Measurements from ENCODE around the gene SORCS3. TPM values are rescaled to one million over a fixed set of nuclear protein-coding genes. Genes with fewer than 3 reads are reported as not detected.

Gene SORCS3
- total RNA-seq, 1 experiment from 2014 or later: not detected

GRCh38 chr10:104980368-104980767, 339.3 kb downstream of the SORCS3 start:
- ATAC-seq (no peak), DNase-seq (ENCODE audit: low read depth, low spot score) (no peak)
- no peaks in the 10 kb centered on the region for H3K9me2 ChIP-seq (ENCODE audit: insufficient read depth)
- CTCF ChIA-PET: no interaction called here
- peaks cover 14% of the 10 kb centered on the region; the same call in 1 of the 2 replicates for H3K27me3 ChIP-seq (ENCODE audit: insufficient read depth, low read length)
- no peak for TF ChIP-seq ELF1 (IDR thresholded peaks at IDR 0.05; ENCODE audit: borderline replicate concordance, low read depth)
- no peak for TF ChIP-seq CEBPB (IDR thresholded peaks at IDR 0.05; ENCODE audit: low read depth)
- no peak for TF ChIP-seq TCF7L2 (IDR thresholded peaks at IDR 0.05; ENCODE audit: borderline replicate concordance, extremely low read depth, insufficient read depth, insufficient read length)
- no peaks in the 10 kb centered on the region for H3K4me1 ChIP-seq (ENCODE audit: control insufficient read depth in 1 of 2, insufficient read depth in 2 of 2, low read length in 2 of 2)
- intact Hi-C loops (cut with micrococcal nuclease): no loop called here
- no peaks in the 10 kb centered on the region for H4K20me1 ChIP-seq (ENCODE audit: insufficient read depth)
- no TSS peak for BruUV-seq (replicated peaks)
- POLR2A ChIA-PET: no interaction called here
- no peak overlapping the region for H3K9ac ChIP-seq (ENCODE audit: low read length)
- no peaks in the 10 kb centered on the region for H3K79me2 ChIP-seq (ENCODE audit: insufficient read depth, low read length)
- H3K9me3 ChIP-seq (ENCODE audit: control insufficient read depth in 1 of 2, insufficient read depth in 1 of 2, low read depth in 1 of 2, low read length in 2 of 2): no peaks in the 10 kb centered on the region
- no peak overlapping the region for H3K4me3 ChIP-seq (replicated peaks in 1 of 2; ENCODE audit: low read depth in 1 of 2, low read length in 2 of 2)
- RAD21 ChIA-PET (ENCODE audit: low non-redundant PET in 1 of 2, low total read pairs in 2 of 2, uncharacterized antibody in 2 of 2, unreplicated experiment in 2 of 2): no interaction called here
- H2AFZ ChIP-seq (ENCODE audit: low read depth, low read length, poor library complexity, severe bottlenecking): no peak overlapping the region
- no peak overlapping the region for H3K4me2 ChIP-seq (ENCODE audit: low read length)
- H3K27ac ChIP-seq (ENCODE audit: low read depth, low read length): no peak overlapping the region
- no peaks in the 10 kb centered on the region for H3K36me3 ChIP-seq (ENCODE audit: control insufficient read depth in 1 of 2, insufficient read depth in 2 of 2, low read length in 2 of 2)

- H3K9ac ChIP-seq (ENCODE audit: low read length): no peak overlapping the region
- BruUV-seq (replicated peaks): no TSS peak
- TF ChIP-seq POLR2AphosphoS5 (IDR thresholded peaks at IDR 0.05; ENCODE audit: low read depth, low read length): no peak
- TF ChIP-seq, protein P1, sequence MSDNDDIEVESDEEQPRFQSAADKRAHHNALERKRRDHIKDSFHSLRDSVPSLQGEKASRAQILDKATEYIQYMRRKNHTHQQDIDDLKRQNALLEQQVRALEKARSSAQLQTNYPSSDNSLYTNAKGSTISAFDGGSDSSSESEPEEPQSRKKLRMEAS (IDR thresholded peaks at IDR 0.05): no peak
- no peak for ATAC-seq
- ChIA-PET RAD21 (ENCODE audit: low non-redundant PET in 1 of 2, low total read pairs in 2 of 2, uncharacterized antibody in 2 of 2, unreplicated experiment in 2 of 2) (no interaction called here), POLR2A (no interaction called here), CTCF (no interaction called here)
- no peaks in the 10 kb centered on the region for H3K4me1 ChIP-seq (ENCODE audit: control insufficient read depth in 1 of 2, insufficient read depth in 2 of 2, low read length in 2 of 2)
- no peak overlapping the region for H3K4me2 ChIP-seq (ENCODE audit: low read length)
- H3K27ac ChIP-seq (ENCODE audit: low read depth, low read length): no peak overlapping the region
- H4K20me1 ChIP-seq (ENCODE audit: insufficient read depth): no peaks in the 10 kb centered on the region
- peaks cover 14% of the 10 kb centered on the region; the same call in 1 of the 2 replicates for H3K27me3 ChIP-seq (ENCODE audit: insufficient read depth, low read length)
- no peaks in the 10 kb centered on the region for H3K9me2 ChIP-seq (ENCODE audit: insufficient read depth)
- intact Hi-C loops (cut with micrococcal nuclease): no loop called here
- H3K9me3 ChIP-seq (ENCODE audit: control insufficient read depth in 1 of 2, insufficient read depth in 1 of 2, low read depth in 1 of 2, low read length in 2 of 2): no peaks in the 10 kb centered on the region
- no peak overlapping the region for H2AFZ ChIP-seq (ENCODE audit: low read depth, low read length, poor library complexity, severe bottlenecking)
- H3K79me2 ChIP-seq (ENCODE audit: insufficient read depth, low read length): no peaks in the 10 kb centered on the region
- H3K36me3 ChIP-seq (ENCODE audit: control insufficient read depth in 1 of 2, insufficient read depth in 2 of 2, low read length in 2 of 2): no peaks in the 10 kb centered on the region
- DNase-seq (ENCODE audit: low read depth, low spot score): no peak
- no peak overlapping the region for H3K4me3 ChIP-seq (replicated peaks in 1 of 2; ENCODE audit: low read depth in 1 of 2, low read length in 2 of 2)
Observed at GRCh38 chr10:104981995-104982394, 340.9 kb downstream of the SORCS3 start.
